GM08714 (cell line): Measurements from ENCODE around the gene SLC1A3.

Source experiments
- H3K4me3 ChIP-seq: fragments of 200-500 bp; sonication (Bioruptor generic); 2 replicates; pipeline ENCODE4 v1.5.1; 2014; ENCODE audit warnings: mild to moderate bottlenecking, low read length, inconsistent platforms
- ZNF274 ChIP-seq: IDR thresholded peaks from 2 replicates; pipeline ENCODE4 v1.6.1; 2012; ENCODE audit warnings: mild to moderate bottlenecking, low read depth, low read length

Gene SLC1A3

DNA sequence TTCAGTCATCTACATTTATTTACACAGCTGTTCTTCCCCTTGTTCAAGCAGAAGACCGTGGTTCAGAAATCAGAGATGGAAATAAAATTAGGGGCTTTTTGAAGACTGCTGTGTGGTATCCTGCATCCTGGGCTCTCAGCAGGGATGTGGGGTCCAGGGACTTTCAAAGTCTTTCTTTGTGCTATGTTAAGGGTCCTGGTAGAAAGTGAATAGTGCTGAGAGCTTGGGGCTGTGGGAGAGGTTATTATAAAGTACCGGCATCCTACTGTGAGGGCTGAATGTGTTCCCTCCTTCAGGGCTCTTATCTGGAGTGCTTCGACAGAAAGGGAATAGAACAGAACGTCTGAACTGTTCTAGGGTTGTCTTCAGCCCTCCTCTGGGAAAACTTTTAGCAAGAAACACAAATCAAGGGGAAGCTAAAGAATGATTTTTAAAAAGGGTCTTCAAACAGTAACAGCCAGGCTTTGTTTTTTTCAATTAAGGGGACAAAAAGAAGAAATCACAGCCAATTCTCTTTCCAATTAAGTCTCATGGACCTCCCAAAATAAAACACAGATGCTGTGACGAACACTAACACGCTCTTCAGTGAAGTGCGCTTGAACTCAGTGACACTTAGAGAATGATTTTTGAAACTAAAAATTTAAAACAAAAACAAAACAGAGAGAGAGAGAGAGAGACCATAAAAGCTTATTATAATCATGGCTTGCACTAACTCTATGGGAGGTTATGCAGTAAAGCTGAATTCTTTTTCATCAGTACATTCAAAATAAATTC is 15.7 kb upstream of the SLC1A3 start:
- no peak overlapping the region for H3K4me3 ChIP-seq
- no peak for TF ChIP-seq ZNF274

DNA sequence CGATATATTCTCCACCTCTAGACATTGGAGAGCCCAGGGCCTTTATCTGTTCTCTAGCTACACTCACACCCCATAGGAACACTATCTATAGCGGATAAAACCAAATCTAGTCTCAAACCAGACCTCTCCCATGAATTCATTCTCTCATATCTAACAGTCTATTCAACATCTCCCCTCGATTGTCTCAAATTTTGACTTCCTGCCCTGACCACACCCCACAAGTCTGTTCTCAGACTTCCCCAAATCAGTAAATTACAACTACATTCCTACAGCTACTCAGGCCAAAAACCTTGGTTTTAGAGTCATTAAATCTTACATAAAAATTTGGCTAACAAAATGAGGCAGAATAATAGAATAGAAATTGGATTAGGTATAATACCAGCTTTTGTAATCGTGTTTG is 12.5 kb upstream of the SLC1A3 start:
- no peak overlapping the region for H3K4me3 ChIP-seq
- no peak for TF ChIP-seq ZNF274

DNA sequence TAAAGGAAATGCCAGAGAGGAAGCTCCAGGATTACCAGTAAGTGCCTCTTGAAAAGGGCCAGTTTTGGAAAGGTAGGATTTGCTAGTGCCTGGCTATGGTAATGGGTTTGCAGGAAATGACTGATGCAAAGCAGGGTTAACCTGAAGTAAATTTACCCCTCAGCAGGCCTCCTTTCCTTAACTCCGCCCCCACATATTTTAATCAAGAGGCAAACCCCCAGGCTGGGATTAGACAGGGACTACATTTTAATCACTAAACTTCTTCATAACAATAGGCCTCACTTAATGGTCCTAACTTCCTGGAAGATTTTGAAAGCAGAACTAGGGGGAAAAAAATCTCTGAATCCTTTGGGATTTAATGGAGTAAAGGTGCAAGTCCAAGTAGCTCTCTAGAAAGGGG is 10.2 kb upstream of the SLC1A3 start:
- no peak for TF ChIP-seq ZNF274
- H3K4me3 ChIP-seq: no peak overlapping the region

DNA sequence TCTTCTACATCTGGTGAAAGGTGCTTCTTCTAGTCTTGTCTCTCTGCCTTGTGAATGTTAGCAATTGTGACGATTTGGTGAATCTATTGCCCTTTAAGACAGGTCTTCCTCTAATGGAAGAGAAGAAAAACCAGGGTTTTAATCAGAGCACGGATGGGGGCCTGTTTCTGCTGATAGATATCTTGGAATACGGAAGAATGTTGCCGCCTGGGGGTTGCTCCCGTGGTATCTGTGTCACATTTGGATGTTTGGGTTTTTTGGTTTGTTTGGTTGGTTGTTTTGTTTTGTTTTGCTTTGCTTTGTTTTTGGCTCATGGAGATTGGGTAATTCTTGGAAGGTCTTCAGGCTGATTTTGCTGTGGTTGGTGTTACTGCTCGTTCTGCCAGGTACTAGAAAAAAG is 9.7 kb upstream of the SLC1A3 start:
- TF ChIP-seq ZNF274: no peak
- no peak overlapping the region for H3K4me3 ChIP-seq

DNA sequence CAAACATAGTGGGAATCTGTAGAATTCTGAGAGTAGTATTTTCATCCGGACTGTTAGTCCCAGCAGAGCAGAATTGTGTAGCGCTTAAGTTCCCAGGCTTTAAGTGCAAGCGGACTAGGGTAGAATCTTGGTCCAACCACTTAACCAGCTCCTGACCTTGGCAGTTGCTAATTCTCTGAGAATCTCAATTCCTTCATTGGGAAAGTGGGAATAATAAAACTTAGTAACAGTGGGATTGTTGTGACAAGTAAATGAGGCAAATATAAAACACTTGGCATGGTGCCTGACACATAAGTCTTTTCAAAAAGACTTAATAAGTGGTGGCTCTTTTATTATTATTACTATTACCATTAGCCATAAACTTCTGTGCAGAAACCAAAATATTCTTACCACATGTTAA is 8.4 kb upstream of the SLC1A3 start:
- no peak overlapping the region for H3K4me3 ChIP-seq
- no peak for TF ChIP-seq ZNF274

DNA sequence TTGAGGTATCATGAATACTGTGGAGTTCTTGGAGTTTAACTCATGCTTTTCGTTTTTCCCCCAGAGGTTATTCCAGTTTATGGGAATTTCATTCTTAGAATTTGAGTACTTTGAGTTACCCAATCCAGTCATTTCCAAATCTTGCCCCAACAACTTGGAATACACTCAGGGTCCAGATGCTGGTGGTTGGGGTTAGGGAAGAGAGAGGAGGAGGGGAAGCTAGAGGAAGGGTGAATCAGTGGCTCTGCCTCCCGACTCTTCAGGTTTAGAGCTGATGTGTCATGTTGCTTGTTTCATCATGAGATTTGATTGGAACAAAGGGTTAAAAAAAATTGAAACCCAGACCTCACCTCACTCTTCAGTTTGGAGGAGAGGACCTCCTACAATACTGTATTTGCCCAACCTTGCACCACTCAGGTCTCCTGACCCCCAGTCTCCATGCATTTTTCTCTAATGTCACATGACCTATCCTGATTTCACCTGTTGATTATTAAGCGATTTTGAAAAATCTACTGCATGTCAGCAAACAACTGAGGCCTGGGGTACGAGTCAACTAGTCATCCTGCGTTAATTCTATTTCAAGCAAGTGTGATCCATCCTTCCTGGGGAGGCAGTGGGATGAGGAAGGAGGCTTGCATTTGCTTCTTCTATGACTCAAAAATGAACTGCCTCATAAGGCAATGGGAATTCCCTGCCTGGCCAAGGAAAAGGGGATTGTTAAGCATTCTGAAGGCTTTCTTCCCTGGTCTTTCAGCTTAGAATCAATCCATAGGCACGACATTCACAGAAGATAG is 6.2 kb upstream of the SLC1A3 start:
- H3K4me3 ChIP-seq: no peak overlapping the region
- no peak for TF ChIP-seq ZNF274

GRCh38 chr5:36600917-36601527 is 5.4 kb upstream of the SLC1A3 start:
- H3K4me3 ChIP-seq: no peak overlapping the region
- no peak for TF ChIP-seq ZNF274

GRCh38 chr5:36602704-36603321 is 3.6 kb upstream of the SLC1A3 start:
- no peak for TF ChIP-seq ZNF274
- H3K4me3 ChIP-seq: no peak overlapping the region

- H3K4me3 ChIP-seq: no peak overlapping the region
- no peak for TF ChIP-seq ZNF274
Observed at GRCh38 chr5:36605241-36605640, 1.2 kb upstream of the SLC1A3 start.

DNA sequence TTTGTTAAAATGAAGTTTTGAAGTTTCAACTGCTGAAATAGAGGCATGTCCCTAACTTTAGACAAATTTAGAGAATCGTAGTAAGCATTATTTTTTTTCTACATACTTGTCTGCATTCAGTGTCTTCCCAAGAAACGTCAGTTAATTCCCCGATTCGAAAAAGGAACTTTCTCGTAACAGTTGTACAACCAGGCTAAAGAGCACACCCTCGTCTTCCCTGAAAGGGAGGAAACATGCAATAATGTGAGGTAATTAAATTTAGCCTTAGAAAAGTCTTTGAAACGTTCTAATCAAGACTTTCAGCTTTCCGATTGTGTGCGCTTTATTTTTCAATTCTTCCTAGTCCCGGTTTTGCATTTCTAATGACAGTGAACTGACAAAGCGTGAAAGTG is 374 bp upstream of the SLC1A3 start:
- no peak for TF ChIP-seq ZNF274
- peak overlapping the region; percentile 96 for H3K4me3 ChIP-seq

DNA sequence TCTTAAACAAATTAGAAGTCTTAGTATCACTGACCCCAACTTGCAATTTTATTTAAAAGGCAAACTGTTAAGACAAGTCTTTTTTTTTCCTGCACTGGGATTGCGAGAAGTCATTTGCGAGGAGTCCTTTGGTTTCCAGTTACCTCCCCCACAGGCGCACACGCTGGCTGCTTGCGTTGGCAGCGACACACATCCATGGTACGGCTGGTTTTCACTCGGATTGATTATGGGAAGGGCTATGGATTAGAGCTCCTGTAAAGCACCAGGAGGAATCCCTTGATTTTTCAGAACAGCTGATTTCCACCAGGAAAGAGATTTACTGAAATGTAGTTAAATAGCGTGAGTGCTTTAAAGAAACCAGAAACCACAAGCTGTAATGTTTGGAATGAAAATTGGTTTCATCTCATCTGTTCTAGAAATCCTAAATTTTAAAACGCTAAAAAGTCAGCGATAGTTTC is 737 bp downstream of the SLC1A3 start:
- no peak for TF ChIP-seq ZNF274
- H3K4me3 ChIP-seq: peak overlapping the region; percentile 96

DNA sequence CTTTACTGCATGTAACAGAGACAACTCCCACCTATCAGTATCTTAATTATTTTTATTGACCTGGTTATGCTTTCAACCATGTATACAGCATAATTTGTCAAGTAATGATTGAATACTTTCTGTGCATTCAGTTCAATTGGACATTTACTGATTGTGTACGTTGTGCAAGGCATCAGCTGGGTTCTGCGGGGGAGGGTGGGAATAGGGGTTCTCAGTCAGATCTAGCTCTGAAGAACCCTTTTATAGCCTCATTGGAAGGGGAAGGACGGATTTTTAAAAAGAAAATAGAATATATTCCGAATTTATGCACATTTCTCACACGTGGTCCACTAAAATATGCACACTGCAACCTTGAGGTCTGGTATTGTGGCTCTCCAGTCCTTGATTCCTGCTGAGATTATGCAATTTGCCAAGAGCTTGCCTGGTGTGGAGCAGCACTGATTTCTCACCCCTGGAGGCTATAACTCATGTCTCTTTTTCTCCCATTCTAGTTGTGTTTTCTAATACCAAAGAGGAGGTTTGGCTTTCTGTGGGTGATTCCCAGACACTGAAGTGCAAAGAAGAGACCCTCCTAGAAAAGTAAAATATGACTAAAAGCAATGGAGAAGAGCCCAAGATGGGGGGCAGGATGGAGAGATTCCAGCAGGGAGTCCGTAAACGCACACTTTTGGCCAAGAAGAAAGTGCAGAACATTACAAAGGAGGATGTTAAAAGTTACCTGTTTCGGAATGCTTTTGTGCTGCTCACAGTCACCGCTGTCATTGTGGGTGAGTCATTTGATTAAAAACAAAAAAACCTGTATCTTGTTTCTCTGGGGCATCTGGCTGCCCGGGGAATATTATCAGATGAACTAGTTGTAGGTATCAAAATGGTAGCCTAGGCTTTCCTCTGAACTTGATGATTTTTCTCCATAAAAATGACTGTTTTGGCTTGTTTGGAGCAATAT is 1.7 kb downstream of the SLC1A3 start:
- TF ChIP-seq ZNF274: no peak
- no peak overlapping the region; the same call in 1 of the 2 replicates for H3K4me3 ChIP-seq

- H3K4me3 ChIP-seq: no peak overlapping the region
- TF ChIP-seq ZNF274: no peak
Observed at GRCh38 chr5:36610621-36611020, 4.2 kb downstream of the SLC1A3 start.
